C4-2B (cell line): Measurements from ENCODE around the gene CAMK2A.

Experiments used
- ZFX ChIP-seq: fragments of 450-650 bp; IDR thresholded peaks from 2 replicates; pipeline ENCODE4 v1.6.1; 2017
- TF ChIP-seq, protein P1 (sequence below): fragments of 450-650 bp; conservative IDR thresholded peaks from 2 replicates; pipeline ENCODE4 v1.5.1; 2017; ENCODE audit warnings: mild to moderate bottlenecking

DNA sequence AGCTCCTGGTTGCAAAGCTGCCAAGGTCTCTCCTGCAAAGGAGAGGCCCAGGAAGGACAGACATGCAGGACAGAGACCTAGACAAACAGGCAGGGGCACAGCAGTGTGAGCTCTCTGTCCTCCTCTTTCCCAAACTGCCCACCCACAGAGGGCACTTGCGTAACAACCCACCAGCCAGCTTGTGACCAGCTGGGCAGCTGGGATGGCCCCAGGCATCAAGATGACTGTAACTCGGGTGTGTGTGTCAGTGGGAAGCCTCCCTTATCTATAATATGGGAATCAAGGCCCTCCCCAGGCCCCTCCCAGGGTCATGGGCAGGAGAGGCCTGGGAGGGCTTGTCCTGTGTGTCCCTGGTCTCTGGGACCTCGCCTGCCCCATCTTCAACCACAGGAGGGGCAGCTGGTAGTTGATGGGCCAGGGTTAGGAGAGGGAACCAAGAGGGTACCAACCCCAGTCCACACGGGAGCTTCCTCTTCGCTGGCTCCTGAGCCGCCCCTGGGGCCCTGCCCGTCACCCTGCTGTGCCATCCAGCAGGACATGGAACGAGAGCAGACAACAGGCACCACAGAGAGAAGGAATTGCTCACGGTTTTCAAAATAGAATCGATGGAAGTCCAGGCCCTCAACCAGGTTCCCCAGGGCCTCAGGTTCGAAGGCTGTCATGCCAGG, 61.8 kb downstream of the CAMK2A start:
- TF ChIP-seq, protein P1, sequence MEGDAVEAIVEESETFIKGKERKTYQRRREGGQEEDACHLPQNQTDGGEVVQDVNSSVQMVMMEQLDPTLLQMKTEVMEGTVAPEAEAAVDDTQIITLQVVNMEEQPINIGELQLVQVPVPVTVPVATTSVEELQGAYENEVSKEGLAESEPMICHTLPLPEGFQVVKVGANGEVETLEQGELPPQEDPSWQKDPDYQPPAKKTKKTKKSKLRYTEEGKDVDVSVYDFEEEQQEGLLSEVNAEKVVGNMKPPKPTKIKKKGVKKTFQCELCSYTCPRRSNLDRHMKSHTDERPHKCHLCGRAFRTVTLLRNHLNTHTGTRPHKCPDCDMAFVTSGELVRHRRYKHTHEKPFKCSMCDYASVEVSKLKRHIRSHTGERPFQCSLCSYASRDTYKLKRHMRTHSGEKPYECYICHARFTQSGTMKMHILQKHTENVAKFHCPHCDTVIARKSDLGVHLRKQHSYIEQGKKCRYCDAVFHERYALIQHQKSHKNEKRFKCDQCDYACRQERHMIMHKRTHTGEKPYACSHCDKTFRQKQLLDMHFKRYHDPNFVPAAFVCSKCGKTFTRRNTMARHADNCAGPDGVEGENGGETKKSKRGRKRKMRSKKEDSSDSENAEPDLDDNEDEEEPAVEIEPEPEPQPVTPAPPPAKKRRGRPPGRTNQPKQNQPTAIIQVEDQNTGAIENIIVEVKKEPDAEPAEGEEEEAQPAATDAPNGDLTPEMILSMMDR, result no peak
- no peak for TF ChIP-seq ZFX
